ENCODE results near the gene LHX4. TPM values are rescaled to one million over a fixed set of nuclear protein-coding genes. Genes with fewer than 3 reads are reported as not detected.

Gene LHX4
- total and polyA plus RNA-seq, 2 experiments from 2014 or later, result 0.30 TPM; not detected in 1

GRCh38 chr1:180282401-180283044, 52.5 kb downstream of the LHX4 start:
- Histone ChIP-seq H3K27ac (no peak overlapping the region), H2AFZ (no peak overlapping the region), H3K4me3 (no peak overlapping the region), H3F3A (ENCODE audit: insufficient read depth) (no peaks in the 10 kb centered on the region), H3K79me2 (ENCODE audit: insufficient read depth) (no peaks in the 10 kb centered on the region), H3K9ac (no peak overlapping the region), H3K36me3 (ENCODE audit: low read depth) (peaks cover 6% of the 10 kb centered on the region; the same call in 1 of the 2 replicates), H3K27me3 (replicated peaks; ENCODE audit: insufficient read depth) (no peaks in the 10 kb centered on the region), H4K20me1 (ENCODE audit: insufficient read depth) (no peaks in the 10 kb centered on the region), H3K4me1 (ENCODE audit: insufficient read depth) (no peaks in the 10 kb centered on the region), H3K4me2 (ENCODE audit: unreplicated experiment) (no peak overlapping the region), H3K9me2 (ENCODE audit: insufficient read depth) (no peaks in the 10 kb centered on the region), H3K9me3 (ENCODE audit: low read depth) (no peaks in the 10 kb centered on the region)
- 80 to 81% methylated on average over 5 of the region's 5 CpGs for WGBS, 2 experiments (ENCODE audit: low coverage in 1 of 2, low lambda C conversion rate in 2 of 2, missing lambda C conversion rate in 2 of 2)
- in situ Hi-C loops (cut with MboI), result no loop called here
- no peak for DNase-seq
- TF ChIP-seq EZH2 (IDR thresholded peaks at IDR 0.05; ENCODE audit: insufficient read depth, poor library complexity, severe bottlenecking), result no peak
- no peak for TF ChIP-seq EZH2phosphoT487 (IDR thresholded peaks at IDR 0.05; ENCODE audit: insufficient read depth, low read depth)

- H3K27me3 ChIP-seq (replicated peaks; ENCODE audit: insufficient read depth), result no peaks in the 10 kb centered on the region
- no peak overlapping the region for H3K4me2 ChIP-seq (ENCODE audit: unreplicated experiment)
- peaks cover 6% of the 10 kb centered on the region; the same call in 1 of the 2 replicates for H3K36me3 ChIP-seq (ENCODE audit: low read depth)
- H2AFZ ChIP-seq, result no peak overlapping the region
- in situ Hi-C loops (cut with MboI), result no loop called here
- no peaks in the 10 kb centered on the region for H3F3A ChIP-seq (ENCODE audit: insufficient read depth)
- no peak for TF ChIP-seq EZH2phosphoT487 (IDR thresholded peaks at IDR 0.05; ENCODE audit: insufficient read depth, low read depth)
- TF ChIP-seq EZH2 (IDR thresholded peaks at IDR 0.05; ENCODE audit: insufficient read depth, poor library complexity, severe bottlenecking), result no peak
- no peak for DNase-seq
- no peaks in the 10 kb centered on the region for H3K9me2 ChIP-seq (ENCODE audit: insufficient read depth)
- H3K4me3 ChIP-seq, result no peak overlapping the region
- H3K9me3 ChIP-seq (ENCODE audit: low read depth), result no peaks in the 10 kb centered on the region
- no peak overlapping the region for H3K27ac ChIP-seq
- no peaks in the 10 kb centered on the region for H3K79me2 ChIP-seq (ENCODE audit: insufficient read depth)
- H3K9ac ChIP-seq, result no peak overlapping the region
- H4K20me1 ChIP-seq (ENCODE audit: insufficient read depth), result no peaks in the 10 kb centered on the region
- WGBS, 2 experiments (ENCODE audit: low coverage in 1 of 2, low lambda C conversion rate in 2 of 2, missing lambda C conversion rate in 2 of 2), result 86 to 92% methylated on average over 4 of the region's 4 CpGs
- H3K4me1 ChIP-seq (ENCODE audit: insufficient read depth), result no peaks in the 10 kb centered on the region
Measured at GRCh38 chr1:180283098-180283497, 53.0 kb downstream of the LHX4 start.

GRCh38 chr1:180286417-180286816, 56.4 kb downstream of the LHX4 start:
- no peak overlapping the region for H3K9ac ChIP-seq
- no peak for DNase-seq
- H3K4me3 ChIP-seq, result no peak overlapping the region
- H3F3A ChIP-seq (ENCODE audit: insufficient read depth), result no peaks in the 10 kb centered on the region
- H3K9me2 ChIP-seq (ENCODE audit: insufficient read depth), result no peaks in the 10 kb centered on the region
- H3K79me2 ChIP-seq (ENCODE audit: insufficient read depth), result no peaks in the 10 kb centered on the region
- no peaks in the 10 kb centered on the region for H3K27me3 ChIP-seq (replicated peaks; ENCODE audit: insufficient read depth)
- no peaks in the 10 kb centered on the region for H3K9me3 ChIP-seq (ENCODE audit: low read depth)
- in situ Hi-C loops (cut with MboI), result no loop called here
- H3K27ac ChIP-seq, result no peak overlapping the region
- TF ChIP-seq EZH2 (IDR thresholded peaks at IDR 0.05; ENCODE audit: insufficient read depth, poor library complexity, severe bottlenecking) (no peak), EZH2phosphoT487 (IDR thresholded peaks at IDR 0.05; ENCODE audit: insufficient read depth, low read depth) (no peak)
- H3K4me2 ChIP-seq (ENCODE audit: unreplicated experiment), result no peak overlapping the region
- no peaks in the 10 kb centered on the region for H4K20me1 ChIP-seq (ENCODE audit: insufficient read depth)
- H2AFZ ChIP-seq, result no peak overlapping the region
- 0 out of 2 replicates have a peak, but pooled peaks cover 4% of the 10 kb centered on the region for H3K36me3 ChIP-seq (ENCODE audit: low read depth)
- H3K4me1 ChIP-seq (ENCODE audit: insufficient read depth), result no peaks in the 10 kb centered on the region

- no peaks in the 10 kb centered on the region for H3F3A ChIP-seq (ENCODE audit: insufficient read depth)
- DNase-seq, result no peak
- no peak overlapping the region for H3K27ac ChIP-seq
- H3K9me3 ChIP-seq (ENCODE audit: low read depth), result no peaks in the 10 kb centered on the region
- in situ Hi-C loops (cut with MboI), result no loop called here
- no peaks in the 10 kb centered on the region for H3K79me2 ChIP-seq (ENCODE audit: insufficient read depth)
- H3K9me2 ChIP-seq (ENCODE audit: insufficient read depth), result no peaks in the 10 kb centered on the region
- no peak for TF ChIP-seq EZH2 (IDR thresholded peaks at IDR 0.05; ENCODE audit: insufficient read depth, poor library complexity, severe bottlenecking)
- TF ChIP-seq EZH2phosphoT487 (IDR thresholded peaks at IDR 0.05; ENCODE audit: insufficient read depth, low read depth), result no peak
- no peak overlapping the region for H3K4me2 ChIP-seq (ENCODE audit: unreplicated experiment)
- no peaks in the 10 kb centered on the region for H3K4me1 ChIP-seq (ENCODE audit: insufficient read depth)
- H3K27me3 ChIP-seq (replicated peaks; ENCODE audit: insufficient read depth), result no peaks in the 10 kb centered on the region
- no peak overlapping the region for H3K9ac ChIP-seq
- 48 to 53% methylated on average over 3 of the region's 3 CpGs for WGBS, 2 experiments (ENCODE audit: low coverage in 1 of 2, low lambda C conversion rate in 2 of 2, missing lambda C conversion rate in 2 of 2)
- H3K36me3 ChIP-seq (ENCODE audit: low read depth), result 0 out of 2 replicates have a peak, but pooled peaks cover 4% of the 10 kb centered on the region
- H3K4me3 ChIP-seq, result no peak overlapping the region
- H2AFZ ChIP-seq, result no peak overlapping the region
- H4K20me1 ChIP-seq (ENCODE audit: insufficient read depth), result no peaks in the 10 kb centered on the region
Measured at GRCh38 chr1:180287988-180288705, 58.1 kb downstream of the LHX4 start.
